GM23338 (cell line): ENCODE measurements around the gene LCMT1. TPM values are rescaled to one million over a fixed set of nuclear protein-coding genes. Genes with fewer than 3 reads are reported as not detected.

Experiments
- ATAC-seq: fragments of 200-7000 bp; cut with Tn5 transposase; 3 replicates; pipeline ENCODE4 v1.9.1; 2020
- DNase-seq: peaks from one replicate; pipeline ENCODE4 v3.0.0-alpha.2; 2015; ENCODE audit warnings: low spot score
- H2AFZ ChIP-seq: fragments of 200-600 bp; sonication (generic); 2 replicates; pipeline ENCODE4 v1.8.0; 2016; ENCODE audit warnings: antibody characterized with exemption, mild to moderate bottlenecking, moderate library complexity
- H3F3A ChIP-seq: fragments of 200-600 bp; sonication (generic); replicated peaks from 2 replicates; pipeline ENCODE4 v1.8.0; 2017; ENCODE audit warnings: antibody characterized with exemption, mixed run types, low read depth
- H3K27ac ChIP-seq: fragments of 200-600 bp; sonication (generic); 2 replicates; pipeline ENCODE4 v1.6.1; 2016; ENCODE audit warnings: low read depth
- H3K27me3 ChIP-seq: fragments of 200-600 bp; sonication (generic); 2 replicates; pipeline ENCODE4 v1.8.0; 2016; ENCODE audit warnings: mild to moderate bottlenecking, mixed run types, moderate library complexity; ENCODE audit not compliant: insufficient read depth
- H3K36me3 ChIP-seq: fragments of 200-600 bp; sonication (generic); 2 replicates; pipeline ENCODE4 v1.8.0; 2016; ENCODE audit warnings: mild to moderate bottlenecking; ENCODE audit not compliant: insufficient read depth
- H3K4me1 ChIP-seq: fragments of 200-600 bp; sonication (generic); 2 replicates; pipeline ENCODE4 v1.8.0; 2016; ENCODE audit warnings: mild to moderate bottlenecking, moderate library complexity; ENCODE audit not compliant: insufficient read depth
- H3K4me2 ChIP-seq: fragments of 200-600 bp; sonication (generic); 2 replicates; pipeline ENCODE4 v1.7.1; 2017; ENCODE audit warnings: mixed run types
- H3K4me3 ChIP-seq: fragments of 200-600 bp; sonication (generic); 2 replicates; pipeline ENCODE4 v1.6.1; 2016; ENCODE audit warnings: mixed run types
- H3K79me2 ChIP-seq: fragments of 200-600 bp; sonication (generic); replicated peaks from 2 replicates; pipeline ENCODE4 v1.8.0; 2017; ENCODE audit warnings: mild to moderate bottlenecking; ENCODE audit not compliant: insufficient read depth
- H3K9me2 ChIP-seq: fragments of 200-600 bp; sonication (generic); 2 replicates; pipeline ENCODE4 v1.8.0; 2017; ENCODE audit not compliant: insufficient read depth
- H4K20me1 ChIP-seq: fragments of 200-600 bp; sonication (generic); replicated peaks from 2 replicates; pipeline ENCODE4 v1.8.0; 2017; ENCODE audit warnings: mild to moderate bottlenecking; ENCODE audit not compliant: insufficient read depth
- H3K27ac Mint-ChIP-seq: 2 replicates; pipeline ENCODE4 v1.8.0; 2020; ENCODE audit warnings: inconsistent platforms, mild to moderate bottlenecking, moderate library complexity, mixed read lengths
- H3K27me3 Mint-ChIP-seq: 3 replicates; pipeline ENCODE4 v1.8.0; 2022; ENCODE audit warnings: low read depth, mild to moderate bottlenecking, moderate library complexity, mixed read lengths, inconsistent platforms; ENCODE audit not compliant: insufficient read depth, poor library complexity
- H3K36me3 Mint-ChIP-seq: 3 replicates; pipeline ENCODE4 v1.8.0; 2021; ENCODE audit warnings: low read depth, mild to moderate bottlenecking, inconsistent platforms, moderate library complexity, mixed read lengths
- H3K4me1 Mint-ChIP-seq: 3 replicates; pipeline ENCODE4 v1.8.0; 2020; ENCODE audit warnings: mild to moderate bottlenecking, inconsistent platforms, mixed read lengths
- H3K4me3 Mint-ChIP-seq: 3 replicates; pipeline ENCODE4 v1.8.0; 2021; ENCODE audit warnings: moderate library complexity, mild to moderate bottlenecking, inconsistent platforms, mixed read lengths
- H3K9me3 Mint-ChIP-seq: 3 replicates; pipeline ENCODE4 v1.8.0; 2020; ENCODE audit warnings: moderate library complexity, mild to moderate bottlenecking, inconsistent platforms, mixed read lengths
- CREB1 ChIP-seq: fragments of 250-450 bp; sonication (Bioruptor Pico); IDR thresholded peaks from 2 replicates; pipeline ENCODE4 v1.5.0; 2020; ENCODE audit warnings: low read depth, mild to moderate bottlenecking, moderate library complexity
- EZH2 ChIP-seq: fragments of 200-600 bp; sonication (generic); IDR thresholded peaks from one replicate; pipeline ENCODE4 v1.8.0; 2017; ENCODE audit warnings: antibody characterized with exemption, mild to moderate bottlenecking, low read depth; ENCODE audit not compliant: unreplicated experiment
- EZH2phosphoT487 ChIP-seq: fragments of 200-600 bp; sonication (generic); IDR thresholded peaks from one replicate; pipeline ENCODE4 v1.8.1; 2018; ENCODE audit warnings: antibody characterized with exemption; ENCODE audit not compliant: unreplicated experiment
- JUNB ChIP-seq: IDR thresholded peaks from one replicate; pipeline ENCODE4 v1.6.1; 2016; ENCODE audit warnings: antibody characterized with exemption; ENCODE audit not compliant: unreplicated experiment
- NANOG ChIP-seq: IDR thresholded peaks from 2 replicates; pipeline ENCODE4 v1.6.1; 2016; ENCODE audit warnings: antibody characterized with exemption, borderline replicate concordance
- POLR2AphosphoS5 ChIP-seq: IDR thresholded peaks from 2 replicates; pipeline ENCODE4 v1.6.1; 2016; ENCODE audit warnings: antibody characterized with exemption, low read depth
- STAT1 ChIP-seq: IDR thresholded peaks from one replicate; pipeline ENCODE4 v1.6.1; 2016; ENCODE audit warnings: antibody characterized with exemption; ENCODE audit not compliant: unreplicated experiment
- ZNF114 ChIP-seq: fragments of 250-450 bp; sonication (Bioruptor Pico); IDR thresholded peaks from 2 replicates; pipeline ENCODE4 v1.5.0; 2020; ENCODE audit warnings: mild to moderate bottlenecking, moderate library complexity
- ZNF331 ChIP-seq: fragments of 250-450 bp; sonication (Bioruptor Pico); IDR thresholded peaks from 2 replicates; pipeline ENCODE4 v1.5.0; 2020; ENCODE audit warnings: low read depth, mild to moderate bottlenecking, moderate library complexity
- polyA plus RNA-seq: library from polyadenylated mRNA; unstranded; fragments of >200 nt; fragmentation: Nextera tagmentation; extraction: Ambion mirVana; gene quantifications from 2 replicates; pipeline ENCODE4 v1.2.1, GENCODE V29; 2016
- total RNA-seq: library from RNA; depleted of rRNA; stranded (reverse); fragments of >200 nt; shearing (Covaris generic); gene quantifications from 2 replicates; pipeline ENCODE4 v1.2.3, GENCODE V29; 2014
- TF ChIP-seq, protein P1 (sequence below), 2 experiments: fragments of 200-600 bp in 1 of 2; sonication (generic) in 1 of 2; conservative IDR thresholded peaks; 2 replicates each; pipeline versions ENCODE4 v1.5.1 to v1.6.1; 2016 to 2017; ENCODE audit warnings: antibody characterized with exemption in 2 of 2, low read depth in 2 of 2, mild to moderate bottlenecking in 2 of 2, moderate library complexity in 1 of 2
- TF ChIP-seq, protein P2 (sequence below): IDR thresholded peaks from 2 replicates; pipeline ENCODE4 v1.6.1; 2016; ENCODE audit warnings: antibody characterized with exemption
- TF ChIP-seq, protein P3 (sequence below): IDR thresholded peaks from one replicate; pipeline ENCODE4 v1.6.1; 2018; ENCODE audit warnings: antibody characterized with exemption; ENCODE audit not compliant: unreplicated experiment
- TF ChIP-seq, protein P4 (sequence below): fragments of 250-450 bp; sonication (Bioruptor Pico); IDR thresholded peaks from 2 replicates; pipeline ENCODE4 v1.5.0; 2020; ENCODE audit warnings: mild to moderate bottlenecking, moderate library complexity

Gene LCMT1
- total and polyA plus RNA-seq, 2 experiments from 2014 or later = 56.2 to 84.6 TPM

DNA sequence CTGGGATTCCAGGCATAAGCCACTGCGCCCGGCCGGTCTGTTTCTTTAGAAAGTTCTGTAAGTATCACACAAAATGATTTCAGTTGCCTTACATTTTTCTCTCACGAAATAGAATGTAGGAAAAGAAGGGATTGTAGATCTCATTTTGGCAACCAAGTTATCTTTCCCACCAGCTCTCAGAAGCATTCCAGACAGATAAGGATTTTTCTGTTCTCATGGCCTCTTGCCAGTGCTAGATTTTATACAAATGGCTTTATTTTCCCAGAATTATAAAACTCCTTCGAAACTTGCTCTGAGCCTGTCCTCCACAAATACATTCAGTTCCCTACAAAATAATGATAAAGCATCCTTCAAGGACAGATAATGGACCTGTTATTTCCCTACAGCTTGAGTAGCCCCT, 46.9 kb downstream of the LCMT1 start:
- H3K4me2 ChIP-seq = no peak overlapping the region
- H3K27me3 ChIP-seq = no peaks in the 10 kb centered on the region
- H3K79me2 ChIP-seq = no peaks in the 10 kb centered on the region
- peaks cover 46% of the 10 kb centered on the region for H3K36me3 Mint-ChIP-seq
- no peak overlapping the region for H3K27ac Mint-ChIP-seq
- no peaks in the 10 kb centered on the region for H3K4me1 Mint-ChIP-seq
- no peaks in the 10 kb centered on the region for H3F3A ChIP-seq
- no peak overlapping the region for H3K4me3 Mint-ChIP-seq
- peaks cover 14% of the 10 kb centered on the region; the same call in 1 of the 2 replicates for H3K36me3 ChIP-seq
- H4K20me1 ChIP-seq = peaks cover 6% of the 10 kb centered on the region
- H3K9me3 Mint-ChIP-seq = no peaks in the 10 kb centered on the region
- no peak overlapping the region for H3K4me3 ChIP-seq
- no peaks in the 10 kb centered on the region for H3K9me2 ChIP-seq
- no peak overlapping the region for H2AFZ ChIP-seq
- TF ChIP-seq, protein P1, sequence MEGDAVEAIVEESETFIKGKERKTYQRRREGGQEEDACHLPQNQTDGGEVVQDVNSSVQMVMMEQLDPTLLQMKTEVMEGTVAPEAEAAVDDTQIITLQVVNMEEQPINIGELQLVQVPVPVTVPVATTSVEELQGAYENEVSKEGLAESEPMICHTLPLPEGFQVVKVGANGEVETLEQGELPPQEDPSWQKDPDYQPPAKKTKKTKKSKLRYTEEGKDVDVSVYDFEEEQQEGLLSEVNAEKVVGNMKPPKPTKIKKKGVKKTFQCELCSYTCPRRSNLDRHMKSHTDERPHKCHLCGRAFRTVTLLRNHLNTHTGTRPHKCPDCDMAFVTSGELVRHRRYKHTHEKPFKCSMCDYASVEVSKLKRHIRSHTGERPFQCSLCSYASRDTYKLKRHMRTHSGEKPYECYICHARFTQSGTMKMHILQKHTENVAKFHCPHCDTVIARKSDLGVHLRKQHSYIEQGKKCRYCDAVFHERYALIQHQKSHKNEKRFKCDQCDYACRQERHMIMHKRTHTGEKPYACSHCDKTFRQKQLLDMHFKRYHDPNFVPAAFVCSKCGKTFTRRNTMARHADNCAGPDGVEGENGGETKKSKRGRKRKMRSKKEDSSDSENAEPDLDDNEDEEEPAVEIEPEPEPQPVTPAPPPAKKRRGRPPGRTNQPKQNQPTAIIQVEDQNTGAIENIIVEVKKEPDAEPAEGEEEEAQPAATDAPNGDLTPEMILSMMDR (conservative IDR thresholded peaks at IDR 0.05; ENCODE audit: low read depth in 2 of 2) = no peak
- TF ChIP-seq POLR2AphosphoS5 = no peak
- no peak for TF ChIP-seq ZNF331 (CRISPR knock-in tag)
- no peak for TF ChIP-seq CREB1
- TF ChIP-seq, protein P2, sequence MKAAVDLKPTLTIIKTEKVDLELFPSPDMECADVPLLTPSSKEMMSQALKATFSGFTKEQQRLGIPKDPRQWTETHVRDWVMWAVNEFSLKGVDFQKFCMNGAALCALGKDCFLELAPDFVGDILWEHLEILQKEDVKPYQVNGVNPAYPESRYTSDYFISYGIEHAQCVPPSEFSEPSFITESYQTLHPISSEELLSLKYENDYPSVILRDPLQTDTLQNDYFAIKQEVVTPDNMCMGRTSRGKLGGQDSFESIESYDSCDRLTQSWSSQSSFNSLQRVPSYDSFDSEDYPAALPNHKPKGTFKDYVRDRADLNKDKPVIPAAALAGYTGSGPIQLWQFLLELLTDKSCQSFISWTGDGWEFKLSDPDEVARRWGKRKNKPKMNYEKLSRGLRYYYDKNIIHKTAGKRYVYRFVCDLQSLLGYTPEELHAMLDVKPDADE = no peak
- TF ChIP-seq JUNB = no peak
- TF ChIP-seq, protein P3, sequence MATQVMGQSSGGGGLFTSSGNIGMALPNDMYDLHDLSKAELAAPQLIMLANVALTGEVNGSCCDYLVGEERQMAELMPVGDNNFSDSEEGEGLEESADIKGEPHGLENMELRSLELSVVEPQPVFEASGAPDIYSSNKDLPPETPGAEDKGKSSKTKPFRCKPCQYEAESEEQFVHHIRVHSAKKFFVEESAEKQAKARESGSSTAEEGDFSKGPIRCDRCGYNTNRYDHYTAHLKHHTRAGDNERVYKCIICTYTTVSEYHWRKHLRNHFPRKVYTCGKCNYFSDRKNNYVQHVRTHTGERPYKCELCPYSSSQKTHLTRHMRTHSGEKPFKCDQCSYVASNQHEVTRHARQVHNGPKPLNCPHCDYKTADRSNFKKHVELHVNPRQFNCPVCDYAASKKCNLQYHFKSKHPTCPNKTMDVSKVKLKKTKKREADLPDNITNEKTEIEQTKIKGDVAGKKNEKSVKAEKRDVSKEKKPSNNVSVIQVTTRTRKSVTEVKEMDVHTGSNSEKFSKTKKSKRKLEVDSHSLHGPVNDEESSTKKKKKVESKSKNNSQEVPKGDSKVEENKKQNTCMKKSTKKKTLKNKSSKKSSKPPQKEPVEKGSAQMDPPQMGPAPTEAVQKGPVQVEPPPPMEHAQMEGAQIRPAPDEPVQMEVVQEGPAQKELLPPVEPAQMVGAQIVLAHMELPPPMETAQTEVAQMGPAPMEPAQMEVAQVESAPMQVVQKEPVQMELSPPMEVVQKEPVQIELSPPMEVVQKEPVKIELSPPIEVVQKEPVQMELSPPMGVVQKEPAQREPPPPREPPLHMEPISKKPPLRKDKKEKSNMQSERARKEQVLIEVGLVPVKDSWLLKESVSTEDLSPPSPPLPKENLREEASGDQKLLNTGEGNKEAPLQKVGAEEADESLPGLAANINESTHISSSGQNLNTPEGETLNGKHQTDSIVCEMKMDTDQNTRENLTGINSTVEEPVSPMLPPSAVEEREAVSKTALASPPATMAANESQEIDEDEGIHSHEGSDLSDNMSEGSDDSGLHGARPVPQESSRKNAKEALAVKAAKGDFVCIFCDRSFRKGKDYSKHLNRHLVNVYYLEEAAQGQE = no peak
- no peak for TF ChIP-seq STAT1
- TF ChIP-seq NANOG = no peak
- TF ChIP-seq, protein P4, sequence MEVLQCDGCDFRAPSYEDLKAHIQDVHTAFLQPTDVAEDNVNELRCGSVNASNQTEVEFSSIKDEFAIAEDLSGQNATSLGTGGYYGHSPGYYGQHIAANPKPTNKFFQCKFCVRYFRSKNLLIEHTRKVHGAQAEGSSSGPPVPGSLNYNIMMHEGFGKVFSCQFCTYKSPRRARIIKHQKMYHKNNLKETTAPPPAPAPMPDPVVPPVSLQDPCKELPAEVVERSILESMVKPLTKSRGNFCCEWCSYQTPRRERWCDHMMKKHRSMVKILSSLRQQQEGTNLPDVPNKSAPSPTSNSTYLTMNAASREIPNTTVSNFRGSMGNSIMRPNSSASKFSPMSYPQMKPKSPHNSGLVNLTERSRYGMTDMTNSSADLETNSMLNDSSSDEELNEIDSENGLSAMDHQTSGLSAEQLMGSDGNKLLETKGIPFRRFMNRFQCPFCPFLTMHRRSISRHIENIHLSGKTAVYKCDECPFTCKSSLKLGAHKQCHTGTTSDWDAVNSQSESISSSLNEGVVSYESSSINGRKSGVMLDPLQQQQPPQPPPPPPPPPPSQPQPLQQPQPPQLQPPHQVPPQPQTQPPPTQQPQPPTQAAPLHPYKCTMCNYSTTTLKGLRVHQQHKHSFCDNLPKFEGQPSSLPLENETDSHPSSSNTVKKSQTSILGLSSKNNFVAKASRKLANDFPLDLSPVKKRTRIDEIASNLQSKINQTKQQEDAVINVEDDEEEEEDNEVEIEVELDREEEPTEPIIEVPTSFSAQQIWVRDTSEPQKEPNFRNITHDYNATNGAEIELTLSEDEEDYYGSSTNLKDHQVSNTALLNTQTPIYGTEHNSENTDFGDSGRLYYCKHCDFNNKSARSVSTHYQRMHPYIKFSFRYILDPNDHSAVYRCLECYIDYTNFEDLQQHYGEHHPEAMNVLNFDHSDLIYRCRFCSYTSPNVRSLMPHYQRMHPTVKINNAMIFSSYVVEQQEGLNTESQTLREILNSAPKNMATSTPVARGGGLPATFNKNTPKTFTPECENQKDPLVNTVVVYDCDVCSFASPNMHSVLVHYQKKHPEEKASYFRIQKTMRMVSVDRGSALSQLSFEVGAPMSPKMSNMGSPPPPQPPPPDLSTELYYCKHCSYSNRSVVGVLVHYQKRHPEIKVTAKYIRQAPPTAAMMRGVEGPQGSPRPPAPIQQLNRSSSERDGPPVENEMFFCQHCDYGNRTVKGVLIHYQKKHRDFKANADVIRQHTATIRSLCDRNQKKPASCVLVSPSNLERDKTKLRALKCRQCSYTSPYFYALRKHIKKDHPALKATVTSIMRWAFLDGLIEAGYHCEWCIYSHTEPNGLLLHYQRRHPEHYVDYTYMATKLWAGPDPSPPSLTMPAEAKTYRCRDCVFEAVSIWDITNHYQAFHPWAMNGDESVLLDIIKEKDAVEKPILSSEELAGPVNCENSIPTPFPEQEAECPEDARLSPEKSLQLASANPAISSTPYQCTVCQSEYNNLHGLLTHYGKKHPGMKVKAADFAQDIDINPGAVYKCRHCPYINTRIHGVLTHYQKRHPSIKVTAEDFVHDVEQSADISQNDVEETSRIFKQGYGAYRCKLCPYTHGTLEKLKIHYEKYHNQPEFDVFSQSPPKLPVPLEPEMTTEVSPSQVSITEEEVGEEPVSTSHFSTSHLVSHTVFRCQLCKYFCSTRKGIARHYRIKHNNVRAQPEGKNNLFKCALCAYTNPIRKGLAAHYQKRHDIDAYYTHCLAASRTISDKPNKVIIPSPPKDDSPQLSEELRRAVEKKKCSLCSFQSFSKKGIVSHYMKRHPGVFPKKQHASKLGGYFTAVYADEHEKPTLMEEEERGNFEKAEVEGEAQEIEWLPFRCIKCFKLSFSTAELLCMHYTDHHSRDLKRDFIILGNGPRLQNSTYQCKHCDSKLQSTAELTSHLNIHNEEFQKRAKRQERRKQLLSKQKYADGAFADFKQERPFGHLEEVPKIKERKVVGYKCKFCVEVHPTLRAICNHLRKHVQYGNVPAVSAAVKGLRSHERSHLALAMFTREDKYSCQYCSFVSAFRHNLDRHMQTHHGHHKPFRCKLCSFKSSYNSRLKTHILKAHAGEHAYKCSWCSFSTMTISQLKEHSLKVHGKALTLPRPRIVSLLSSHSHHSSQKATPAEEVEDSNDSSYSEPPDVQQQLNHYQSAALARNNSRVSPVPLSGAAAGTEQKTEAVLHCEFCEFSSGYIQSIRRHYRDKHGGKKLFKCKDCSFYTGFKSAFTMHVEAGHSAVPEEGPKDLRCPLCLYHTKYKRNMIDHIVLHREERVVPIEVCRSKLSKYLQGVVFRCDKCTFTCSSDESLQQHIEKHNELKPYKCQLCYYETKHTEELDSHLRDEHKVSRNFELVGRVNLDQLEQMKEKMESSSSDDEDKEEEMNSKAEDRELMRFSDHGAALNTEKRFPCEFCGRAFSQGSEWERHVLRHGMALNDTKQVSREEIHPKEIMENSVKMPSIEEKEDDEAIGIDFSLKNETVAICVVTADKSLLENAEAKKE (CRISPR knock-in tag) = no peak
- TF ChIP-seq ZNF114 (CRISPR knock-in tag) = no peak
- no peak for TF ChIP-seq EZH2phosphoT487
- TF ChIP-seq EZH2 = no peak
- H3K27me3 Mint-ChIP-seq = peaks cover 2% of the 10 kb centered on the region
- no peak for ATAC-seq
- no peaks in the 10 kb centered on the region for H3K4me1 ChIP-seq
- DNase-seq = no peak
- H3K27ac ChIP-seq = no peak overlapping the region
